Stimulated activated CD8-positive, alpha-beta memory T cell treated with anti-CD3 and anti-CD28 coated beads, Interleukin-2, amount 100 ng/mL, for 48 hours (primary cell): ENCODE measurements around the gene RAMP3.
"Not testable (repeated sequence)": the region's sequence is repeated elsewhere in the genome, so short reads cannot be mapped to it uniquely, and the experiment has no call there.

Source experiments
- DNase-seq, 2 donors: peaks; one replicate each; pipeline ENCODE4 v3.0.0-alpha.2; 2020; ENCODE audit warnings: low read depth in 2 of 2

The RAMP3 gene, protein sequence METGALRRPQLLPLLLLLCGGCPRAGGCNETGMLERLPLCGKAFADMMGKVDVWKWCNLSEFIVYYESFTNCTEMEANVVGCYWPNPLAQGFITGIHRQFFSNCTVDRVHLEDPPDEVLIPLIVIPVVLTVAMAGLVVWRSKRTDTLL

DNA sequence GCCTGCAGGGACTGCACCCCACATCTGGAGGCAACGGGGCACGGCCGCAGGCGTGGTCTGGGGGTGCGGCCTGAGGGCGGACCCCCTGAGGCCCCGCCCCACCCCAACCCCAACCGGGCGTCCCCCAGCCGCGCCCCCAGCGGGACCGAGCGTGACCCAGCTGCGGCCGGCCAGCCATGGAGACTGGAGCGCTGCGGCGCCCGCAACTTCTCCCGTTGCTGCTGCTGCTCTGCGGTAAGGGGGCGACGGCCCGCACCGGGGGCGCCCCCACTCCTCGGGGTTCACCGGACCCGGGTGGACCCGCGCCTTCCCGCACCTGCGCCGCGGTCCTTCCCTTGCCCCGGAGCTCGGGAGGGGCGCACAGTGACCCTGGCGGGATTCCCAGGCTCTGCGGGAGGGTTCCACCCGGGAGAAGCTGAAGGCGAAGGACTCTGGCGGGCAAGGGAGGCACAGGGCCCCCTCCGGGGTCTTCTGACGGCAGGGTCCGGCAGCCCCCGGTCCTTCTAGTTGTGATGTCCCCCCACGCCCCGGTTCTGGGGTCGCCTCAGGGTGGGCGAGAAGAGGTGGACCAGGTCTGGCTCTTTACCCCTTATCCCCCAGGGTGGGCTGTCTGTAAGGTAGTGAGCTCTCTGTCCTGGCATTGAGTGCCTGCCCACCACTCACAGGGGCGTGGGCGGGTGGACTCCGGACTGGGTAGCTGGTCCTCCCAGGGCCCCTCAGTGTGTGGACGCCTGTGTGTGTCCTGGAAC, at the start of gene RAMP3:
TSS of gene RAMP3 (plus strand) at position 139 of the 749 bp plus-strand sequence. CDS start at position 177, 38 bp downstream.
- no peak for DNase-seq

DNA sequence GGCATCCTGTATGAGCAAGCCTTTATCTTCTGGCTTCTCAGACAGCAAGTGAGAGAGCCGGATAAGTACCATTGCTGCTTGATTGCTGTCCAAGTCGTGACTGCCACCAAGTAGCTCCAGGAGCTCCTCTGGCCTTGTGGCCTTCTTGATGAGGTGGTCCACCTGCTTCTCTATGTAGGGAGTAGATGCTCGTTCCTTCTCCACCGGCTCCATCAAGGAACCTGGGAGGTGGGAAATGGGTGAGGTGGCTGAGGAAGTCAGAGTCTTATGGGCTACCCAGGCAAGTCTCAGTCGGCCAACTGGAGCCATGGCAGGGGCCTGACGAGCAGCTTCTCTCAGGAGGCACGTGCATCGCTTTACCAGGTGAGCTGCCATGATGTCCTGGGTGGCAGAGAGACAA, 48.7 kb upstream of the RAMP3 start:
- no peak for DNase-seq

DNA sequence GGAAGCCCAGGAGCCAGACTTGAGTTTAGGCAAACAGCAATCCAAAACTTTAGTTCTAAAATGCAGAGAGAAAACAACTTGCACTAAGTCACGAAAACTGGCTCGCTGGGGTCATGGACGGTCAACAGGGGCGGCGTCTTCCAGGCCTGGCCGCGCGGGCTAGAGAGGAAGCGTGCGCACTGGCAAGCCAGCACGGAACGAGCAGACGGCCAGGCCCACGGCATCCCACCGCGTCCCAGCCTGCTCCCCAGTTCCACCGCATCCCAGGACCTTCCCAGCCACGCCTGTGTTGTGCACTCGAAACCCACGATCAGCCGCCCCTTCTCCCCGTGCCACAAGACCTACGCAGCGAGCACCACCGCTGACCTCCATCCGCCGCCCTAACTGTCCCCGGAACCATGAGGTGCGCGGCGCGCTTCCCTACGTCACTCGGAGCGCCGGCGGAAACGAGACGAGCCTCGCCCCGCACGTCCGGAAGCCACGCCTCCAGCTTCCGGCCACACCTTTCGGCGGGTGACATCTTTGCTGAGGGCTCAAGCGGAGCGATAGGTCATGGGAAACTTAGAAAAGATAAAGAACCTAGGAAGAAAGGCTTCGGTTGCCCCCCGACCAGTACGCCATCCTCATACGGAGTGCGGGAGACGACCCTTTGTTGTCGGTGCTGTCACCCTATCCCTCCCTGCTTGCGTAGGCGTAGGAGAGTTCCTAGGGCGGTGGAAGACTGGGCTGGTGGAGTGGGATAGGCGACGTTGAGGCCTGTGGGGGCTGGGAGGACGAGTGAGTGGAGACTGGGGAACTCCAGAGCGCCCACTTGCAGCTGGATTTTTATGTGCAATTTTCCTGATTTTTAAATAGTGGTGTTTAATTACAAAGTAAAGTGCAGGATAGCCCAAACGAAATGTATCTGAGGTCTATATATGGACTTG, 46.0 kb upstream of the RAMP3 start, which contains the start of gene TBRG4:
TSS of gene TBRG4 (minus strand) at position 400 of the 926 bp plus-strand sequence. CDS start 2,460 bp downstream, outside the sequence.
- DNase-seq, result peak; percentile 92 to 94

DNA sequence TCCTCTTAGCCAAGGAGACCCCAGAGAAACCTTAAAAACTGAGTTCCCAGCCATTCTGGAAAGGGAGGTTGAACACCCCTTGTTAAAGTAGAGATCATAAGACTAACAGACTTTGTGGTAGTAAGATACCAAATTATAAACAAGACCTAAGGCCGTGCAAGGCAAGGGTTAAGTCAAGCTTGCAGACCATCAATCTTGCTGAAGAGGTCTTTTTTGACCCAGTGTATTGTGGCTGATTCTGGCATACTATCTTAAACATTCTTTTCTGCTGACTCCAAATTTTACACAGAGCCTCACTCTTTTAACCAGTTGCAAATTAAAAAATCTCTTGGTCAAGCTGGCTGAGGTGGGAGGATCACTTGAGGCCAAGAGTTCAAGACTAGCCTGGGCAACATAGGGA, 44.9 kb upstream of the RAMP3 start:
- DNase-seq, result no peak

DNA sequence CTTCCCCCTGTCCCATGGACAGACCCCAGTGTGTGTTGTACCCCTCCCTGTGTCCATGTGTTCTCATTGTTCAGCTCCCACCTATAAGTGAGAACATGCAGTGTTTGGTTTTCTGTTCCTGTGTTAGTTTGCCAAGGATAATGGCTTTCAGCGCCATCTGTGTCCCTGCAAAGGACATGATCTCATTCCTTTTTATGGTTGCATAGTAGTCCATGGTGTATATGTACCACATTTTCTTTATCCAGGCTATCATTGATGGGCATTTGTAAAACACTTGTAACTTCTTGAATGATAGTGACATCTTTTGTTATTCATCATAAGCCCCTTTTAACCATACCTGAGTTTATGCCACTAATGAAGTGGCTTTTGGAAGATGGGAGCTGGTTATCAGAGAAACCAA, 43.3 kb upstream of the RAMP3 start:
- not testable (repeated sequence) for DNase-seq

- DNase-seq, result no peak
Observed at GRCh38 chr7:45114926-45115325, 42.7 kb upstream of the RAMP3 start.

DNA sequence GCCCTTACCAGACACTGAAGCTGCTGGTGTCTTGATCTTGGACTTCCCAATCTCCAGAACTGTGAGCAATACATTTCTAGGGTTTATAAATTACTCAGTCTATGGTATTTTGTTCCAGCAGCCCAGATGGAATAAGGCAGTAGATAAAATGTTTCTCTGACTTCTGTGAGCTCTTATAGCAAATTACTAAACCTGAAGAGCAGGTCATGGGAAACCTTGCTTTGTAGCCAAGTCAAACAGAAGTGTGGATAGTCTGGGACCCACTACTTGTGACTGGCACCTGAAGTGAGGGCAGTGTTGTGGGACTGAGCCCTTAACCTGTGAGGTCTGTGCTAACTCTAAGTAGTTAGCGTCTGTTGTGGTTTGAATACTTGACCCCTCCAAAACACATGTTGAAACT, 41.5 kb upstream of the RAMP3 start:
- no peak for DNase-seq

- DNase-seq, result no peak
Observed at GRCh38 chr7:45117582-45117981, 40.0 kb upstream of the RAMP3 start.

- no peak for DNase-seq
Observed at GRCh38 chr7:45118292-45118691, 39.3 kb upstream of the RAMP3 start.

DNA sequence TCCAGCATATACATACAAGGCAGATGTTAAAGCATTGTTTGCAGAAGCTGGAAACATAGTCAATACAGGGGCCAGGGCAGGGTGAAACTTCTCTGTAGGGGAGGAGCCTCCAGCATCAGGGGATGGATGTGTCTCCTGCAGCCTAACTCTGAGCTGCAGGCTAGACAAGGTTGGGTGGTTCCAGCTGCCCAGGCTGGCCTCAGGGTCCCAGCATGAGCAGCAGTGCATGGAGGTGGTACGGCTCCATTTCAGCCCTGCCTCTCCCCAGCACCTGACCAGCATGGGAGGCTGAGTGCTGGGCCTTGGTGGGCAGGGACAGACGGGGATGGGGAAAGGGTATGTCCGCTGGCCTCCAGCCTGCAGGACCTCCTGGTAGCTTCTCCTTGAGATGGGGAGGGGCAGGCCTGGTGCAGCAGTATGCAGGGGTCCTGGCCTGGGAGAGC, 38.7 kb upstream of the RAMP3 start:
- DNase-seq, result no peak

- no peak for DNase-seq
Observed at GRCh38 chr7:45119550-45119949, 38.0 kb upstream of the RAMP3 start.

DNA sequence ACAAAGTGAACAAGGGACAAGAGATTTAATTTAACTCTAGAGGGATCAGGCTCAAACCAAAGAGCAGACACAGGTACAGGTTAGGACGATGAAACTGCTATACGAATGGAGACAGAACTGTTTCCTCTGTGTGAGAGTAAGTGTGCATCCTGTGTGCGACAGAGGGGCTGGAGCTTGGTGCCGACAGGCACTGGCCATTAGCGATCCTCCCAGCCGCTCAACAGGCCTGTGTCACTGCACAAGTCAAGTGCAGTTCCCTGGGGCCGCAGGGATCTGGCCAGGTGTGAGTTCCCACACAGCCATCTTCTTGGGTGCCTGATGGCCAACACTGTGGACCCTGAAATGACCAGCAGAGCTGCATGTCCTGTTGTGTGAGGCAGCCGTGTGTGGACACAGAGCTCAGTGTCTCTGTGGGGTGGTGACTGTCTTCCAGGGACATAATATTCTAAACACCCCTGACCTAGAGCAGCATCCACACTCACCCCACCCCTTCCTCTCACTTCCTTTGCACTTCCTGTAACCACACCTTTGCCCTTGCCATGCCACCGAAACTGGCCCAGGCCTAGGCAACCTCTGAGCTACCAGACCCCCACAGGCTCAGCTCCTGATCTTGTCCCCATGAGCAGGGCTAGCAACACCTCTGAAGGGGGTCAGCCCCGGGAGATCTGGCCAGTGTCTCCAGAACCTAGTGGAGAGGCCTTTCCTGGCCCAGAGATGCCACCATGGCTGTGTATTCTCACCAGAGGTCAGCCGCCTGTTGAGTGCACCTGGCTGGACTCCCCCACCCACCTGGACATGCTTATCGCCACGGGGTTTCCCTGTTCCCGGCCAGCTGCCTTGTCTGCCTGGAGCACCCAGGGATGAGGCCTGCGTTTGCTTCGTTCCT, 34.4 kb upstream of the RAMP3 start:
- DNase-seq, result no peak

DNA sequence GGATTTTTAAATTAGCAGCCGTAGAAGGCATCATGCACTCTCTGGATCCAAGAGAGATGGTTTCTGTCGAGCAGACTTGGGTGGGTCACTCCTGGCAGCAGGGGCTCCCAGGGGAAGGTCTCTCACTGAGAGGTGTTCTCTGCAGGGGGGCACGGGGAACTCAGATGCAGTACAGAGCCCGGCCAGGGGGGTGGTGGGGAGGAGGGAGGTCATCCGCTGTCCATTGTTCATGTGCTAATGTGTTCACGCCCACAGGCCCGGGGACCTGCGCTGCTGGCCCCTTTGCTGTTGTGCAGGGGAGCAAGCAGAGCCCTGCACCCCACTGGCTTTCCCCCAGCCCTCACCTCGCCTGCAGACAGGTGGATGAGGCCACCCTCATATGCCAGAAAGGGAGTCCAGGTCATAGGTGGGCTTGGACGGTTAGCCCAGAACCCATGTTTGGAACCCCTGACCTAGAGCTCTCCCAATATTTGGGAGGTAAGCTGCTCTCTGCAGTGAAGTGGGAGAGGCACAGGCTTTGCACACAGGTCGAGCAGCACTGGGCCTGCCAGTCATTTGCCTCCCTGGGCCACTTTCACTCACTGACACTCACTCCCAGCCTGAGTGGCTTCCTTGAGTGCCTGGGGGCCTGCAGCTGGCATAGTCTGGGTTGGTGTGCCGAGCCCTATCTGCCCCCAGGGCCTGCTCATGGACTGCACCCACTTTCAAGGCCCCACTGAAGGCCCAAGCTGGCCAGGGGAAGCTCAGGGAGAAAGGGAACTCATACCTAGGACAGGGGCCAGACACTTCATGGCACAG, 33.5 kb upstream of the RAMP3 start:
- DNase-seq, result no peak

DNA sequence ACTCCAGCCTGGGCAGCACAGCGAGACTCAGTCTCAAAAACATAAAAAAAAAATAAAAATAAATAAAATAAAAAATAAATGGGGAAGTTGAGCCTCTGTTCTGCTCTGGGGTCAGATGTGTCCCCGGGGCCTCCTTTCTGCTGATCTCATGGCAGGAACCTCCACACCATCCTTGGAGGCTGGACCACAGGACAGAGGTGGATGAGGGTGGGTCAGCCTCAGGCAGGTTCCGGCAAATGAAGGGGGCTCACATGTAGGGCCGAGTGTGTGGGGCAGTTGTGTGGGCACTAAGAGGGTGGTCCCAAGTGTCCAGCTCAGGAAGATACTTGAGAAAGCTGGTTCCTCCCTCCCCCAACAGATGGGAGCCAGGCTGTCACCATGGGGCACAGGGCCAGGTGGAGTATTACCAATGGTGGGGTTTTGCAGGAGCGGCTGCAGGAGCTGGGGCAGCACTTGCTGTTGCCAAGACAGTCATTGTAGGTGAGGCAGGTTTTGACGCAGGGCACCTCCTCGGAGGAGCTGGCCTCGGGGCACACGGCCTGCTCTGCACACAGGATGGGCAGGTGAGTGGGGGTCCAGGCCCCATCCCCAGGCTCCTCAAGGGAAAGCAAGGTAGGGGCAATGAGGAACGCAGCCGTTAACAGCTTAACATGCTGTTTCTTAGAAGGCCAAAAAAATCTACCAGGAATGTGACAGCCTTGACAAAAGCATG, 32.2 kb upstream of the RAMP3 start:
- no peak for DNase-seq

GRCh38 chr7:45126201-45126600, 31.4 kb upstream of the RAMP3 start:
- no peak for DNase-seq

GRCh38 chr7:45126920-45127319, 30.7 kb upstream of the RAMP3 start:
- DNase-seq, result no peak

- DNase-seq, result no peak
Observed at GRCh38 chr7:45129181-45129800, 28.3 kb upstream of the RAMP3 start.

DNA sequence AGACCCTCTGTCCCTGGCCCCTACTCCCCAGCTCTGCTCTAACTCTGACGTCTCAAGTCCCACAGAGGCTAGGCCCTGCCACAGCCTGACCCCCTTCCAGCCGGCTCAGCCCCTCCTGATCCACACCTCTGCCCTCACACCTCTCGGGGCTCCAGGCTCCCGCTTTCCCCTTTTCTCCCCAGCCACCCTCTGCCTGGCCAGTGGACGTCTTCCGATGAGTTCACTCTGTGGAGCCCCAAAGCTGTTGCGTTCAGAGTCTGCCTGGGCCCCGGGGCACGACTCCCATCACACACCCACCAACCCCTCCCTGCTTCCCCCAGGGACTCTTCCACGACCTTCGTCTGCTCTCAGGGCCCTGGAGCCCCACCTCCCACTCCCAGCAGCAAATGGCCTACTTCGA, 27.7 kb upstream of the RAMP3 start:
- DNase-seq, result no peak

GRCh38 chr7:45130910-45131309, 26.7 kb upstream of the RAMP3 start:
- no peak for DNase-seq
